CMK (cell line): ENCODE data around the gene KCNIP4.
A peak's percentile ranks its signal among the peaks of the same experiment; 100 is the strongest.

Experiments used
- DNase-seq: peaks from one replicate; pipeline ENCODE4 v3.0.0-alpha.2; 2010; ENCODE audit warnings: low read depth

The KCNIP4 gene

DNA sequence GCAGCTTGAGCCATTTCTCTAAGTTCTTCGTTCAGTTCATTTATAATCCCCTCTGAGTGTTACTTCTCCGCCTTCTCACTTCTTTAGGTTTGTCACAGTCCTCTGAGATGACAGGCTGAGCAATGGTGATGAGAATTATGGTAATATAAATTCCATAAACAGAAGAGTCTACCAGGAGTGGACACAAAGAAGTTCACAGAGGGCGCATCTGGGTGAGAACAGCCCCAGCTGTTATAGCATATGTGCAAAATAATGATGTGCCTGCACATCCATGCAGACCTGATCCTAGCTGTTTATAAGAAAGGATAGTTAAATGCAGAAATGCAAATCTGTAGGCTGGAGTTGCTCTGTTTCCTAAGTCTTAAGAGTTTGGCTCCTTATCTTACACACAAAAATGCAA lies 377.5 kb downstream of the KCNIP4 start:
- DNase-seq = no peak

DNA sequence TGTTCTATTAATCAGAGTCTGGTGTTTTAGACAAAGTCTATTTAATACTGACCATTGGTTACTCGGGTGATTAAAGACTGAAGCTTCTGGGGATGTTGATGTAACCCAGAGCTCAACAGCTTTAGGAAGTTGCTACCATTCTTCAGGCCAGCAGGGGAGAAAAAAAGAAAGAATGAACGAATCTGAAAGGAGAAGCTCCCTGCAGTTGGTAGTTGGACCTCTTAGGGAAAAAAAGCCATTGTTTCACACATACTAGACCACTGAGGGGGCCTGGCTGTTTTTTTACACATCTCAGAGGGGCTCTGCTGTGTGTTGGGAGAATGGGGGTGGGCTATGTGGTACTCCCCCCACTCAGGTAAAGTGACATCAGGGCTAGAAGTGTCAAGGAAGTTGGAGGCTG lies 378.9 kb downstream of the KCNIP4 start:
- no peak for DNase-seq

DNA sequence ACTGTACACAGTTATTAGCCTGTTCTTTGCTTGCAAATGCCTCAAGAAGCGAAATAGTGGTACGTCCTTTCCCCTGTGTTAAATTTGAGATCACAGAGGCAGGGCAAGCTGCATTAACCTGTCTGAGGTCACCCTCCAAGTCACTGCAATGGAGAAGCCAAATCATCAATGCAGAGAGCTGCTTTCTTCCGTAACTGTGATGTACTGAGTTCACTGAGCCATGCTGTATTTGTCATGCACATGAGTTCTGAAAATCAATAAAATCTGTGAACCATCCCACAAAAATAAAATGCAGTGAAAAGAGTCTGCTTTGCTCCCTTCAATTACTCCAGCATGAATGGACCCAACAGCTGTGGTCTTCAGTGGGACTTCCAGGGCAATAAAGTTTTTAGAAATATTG lies 393.5 kb downstream of the KCNIP4 start:
- DNase-seq = no peak

DNA sequence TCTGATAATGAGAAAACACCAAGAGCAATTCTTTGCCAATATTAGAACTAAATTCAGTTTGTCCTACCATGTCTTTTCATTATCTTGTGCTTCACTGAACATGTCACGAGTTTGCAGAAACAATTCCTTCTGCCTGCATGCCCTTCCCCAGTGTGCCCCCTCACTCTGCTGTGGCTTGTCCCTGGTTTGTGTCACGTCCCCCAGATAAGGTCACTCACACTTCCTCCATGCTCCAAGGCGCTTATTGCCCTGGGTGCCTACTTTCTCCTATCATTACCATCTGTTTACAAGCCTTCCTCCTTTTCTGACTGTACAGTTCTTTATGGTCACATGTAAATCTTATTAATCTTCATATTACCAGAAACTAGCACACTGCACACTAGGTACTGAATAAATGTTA lies 394.1 kb downstream of the KCNIP4 start:
- DNase-seq = peak; percentile 40

DNA sequence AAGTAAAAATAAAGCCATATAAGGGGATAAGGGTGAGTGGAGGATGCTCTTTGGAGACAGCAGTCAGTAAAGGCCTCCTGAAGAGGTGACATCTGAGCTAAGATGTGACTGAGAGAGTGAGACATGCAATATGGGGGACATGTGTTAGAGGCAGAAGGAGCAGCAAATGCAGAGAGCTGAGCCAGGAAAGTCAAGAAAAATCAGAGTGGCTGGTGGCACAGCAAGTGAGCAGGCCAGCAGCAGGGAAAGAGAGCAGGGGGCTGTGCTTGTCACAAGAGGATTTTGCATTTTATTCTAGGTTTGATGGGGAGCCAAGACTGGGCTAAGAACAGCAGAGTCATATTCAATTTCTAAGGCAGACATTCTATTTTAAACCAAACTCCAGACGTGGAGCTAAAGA lies 394.5 kb downstream of the KCNIP4 start:
- DNase-seq = no peak

DNA sequence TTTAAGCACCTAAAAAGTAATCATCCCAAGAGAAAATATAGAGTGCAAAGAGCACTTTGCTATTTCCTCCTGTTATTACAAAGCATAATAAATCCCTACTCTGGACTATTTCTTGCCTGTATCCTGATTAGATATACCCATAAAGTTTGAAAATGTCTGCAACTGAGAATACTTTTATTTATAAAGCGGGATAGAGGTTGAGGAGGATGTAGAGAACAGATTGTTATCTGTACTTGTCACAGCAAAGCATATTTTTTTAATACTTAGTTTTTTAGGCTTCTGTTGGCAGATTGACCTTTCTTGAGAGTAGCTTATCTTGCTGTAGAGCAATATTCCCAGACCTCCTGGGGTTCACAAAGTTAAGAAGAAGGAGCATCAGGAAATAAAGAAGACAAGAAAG lies 396.1 kb downstream of the KCNIP4 start:
- DNase-seq = no peak

DNA sequence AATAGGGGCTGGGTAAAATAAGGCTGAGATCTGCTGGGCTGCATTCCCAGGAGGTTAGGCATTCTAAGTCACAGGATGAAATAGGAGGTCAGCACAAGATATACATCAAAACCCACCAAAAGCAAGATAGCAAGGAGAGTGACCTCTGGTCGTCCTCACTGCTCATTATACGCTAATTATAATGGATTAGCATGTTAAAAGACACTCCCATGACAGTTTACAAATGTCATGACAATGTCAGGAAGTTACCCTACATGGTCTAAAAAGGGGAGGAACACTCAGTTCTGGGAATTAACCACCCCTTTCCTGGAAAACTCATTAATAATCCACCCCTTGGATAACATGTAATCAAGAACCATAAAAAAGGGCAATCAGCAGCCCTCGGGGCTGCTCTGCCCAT lies 403.6 kb downstream of the KCNIP4 start:
- DNase-seq = no peak

DNA sequence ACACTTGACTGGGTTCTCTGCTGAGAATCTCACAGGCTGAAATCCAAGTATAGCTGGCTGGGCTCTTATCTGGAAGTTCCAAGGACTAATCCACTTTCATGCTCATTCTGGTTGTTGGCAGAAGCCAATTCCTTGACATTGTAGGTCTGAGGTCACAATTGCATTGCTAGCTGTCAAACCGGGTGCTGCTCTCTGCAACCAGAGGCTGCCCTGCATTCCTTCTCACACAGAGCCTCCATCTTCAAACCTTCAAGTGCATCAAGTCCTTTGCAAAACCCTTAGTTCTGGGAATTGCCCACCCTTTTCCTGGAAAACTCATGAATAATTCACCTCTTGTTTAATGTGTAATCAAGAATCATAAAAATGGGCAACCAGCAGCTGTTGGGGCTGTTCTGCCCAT lies 404.2 kb downstream of the KCNIP4 start:
- DNase-seq = no peak

DNA sequence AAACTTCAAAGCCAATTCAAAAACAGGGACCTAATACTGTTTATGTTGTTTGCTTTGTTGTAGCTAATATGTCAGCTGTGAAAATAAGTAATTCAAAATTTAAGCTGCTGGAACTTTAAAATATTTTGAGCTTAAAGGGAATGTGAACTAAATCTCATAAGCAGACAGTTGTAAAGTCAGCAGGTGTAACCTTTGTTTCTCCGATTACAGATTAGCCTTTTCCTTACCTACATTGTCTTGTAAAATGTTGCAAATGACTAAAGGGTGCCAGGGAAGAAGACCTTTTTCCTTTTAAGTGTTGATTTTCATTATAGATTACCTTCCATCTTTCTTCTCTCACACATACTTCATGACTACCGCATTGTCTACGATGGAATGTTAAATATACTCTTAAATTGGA lies 405.1 kb downstream of the KCNIP4 start:
- no peak for DNase-seq

DNA sequence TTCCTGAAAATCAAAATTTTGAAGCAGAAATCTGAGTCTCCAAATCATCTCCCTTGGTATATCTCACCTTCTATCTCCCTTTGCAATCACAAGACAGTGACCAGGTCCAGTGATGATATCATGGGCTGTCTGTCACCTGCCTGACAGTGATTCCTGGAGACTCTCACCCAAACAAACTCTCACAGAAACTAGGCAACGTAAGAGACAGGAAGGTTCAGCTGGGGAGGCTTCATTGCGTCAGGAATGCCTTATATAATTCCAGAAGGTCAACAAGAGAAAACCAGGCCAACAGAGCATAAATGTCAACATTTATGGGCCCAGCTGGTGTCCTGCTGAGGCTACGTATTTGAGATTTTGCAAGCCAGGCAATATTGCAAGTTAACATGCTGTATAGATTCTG lies 412.7 kb downstream of the KCNIP4 start:
- DNase-seq = no peak

DNA sequence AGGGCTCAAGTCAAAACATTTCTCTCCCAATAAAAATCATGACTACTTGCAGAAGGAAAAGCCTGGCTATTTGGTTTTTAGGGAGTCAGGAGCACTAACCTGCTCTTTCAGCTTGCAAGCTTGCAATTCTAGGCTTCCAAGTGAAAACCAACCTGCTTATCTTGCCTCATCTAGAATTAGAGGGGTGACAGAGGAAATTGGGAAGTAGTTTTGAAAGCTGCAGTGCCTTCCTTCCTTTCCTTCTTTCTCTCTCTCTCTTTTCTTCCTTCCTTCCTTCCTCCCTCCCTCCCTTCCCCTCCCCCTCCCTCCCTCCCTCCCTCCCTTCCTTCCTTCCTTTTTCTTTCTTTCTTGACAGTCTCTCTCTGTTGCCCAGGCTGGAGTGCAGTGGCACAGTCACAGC lies 417.5 kb downstream of the KCNIP4 start:
- DNase-seq = no peak

DNA sequence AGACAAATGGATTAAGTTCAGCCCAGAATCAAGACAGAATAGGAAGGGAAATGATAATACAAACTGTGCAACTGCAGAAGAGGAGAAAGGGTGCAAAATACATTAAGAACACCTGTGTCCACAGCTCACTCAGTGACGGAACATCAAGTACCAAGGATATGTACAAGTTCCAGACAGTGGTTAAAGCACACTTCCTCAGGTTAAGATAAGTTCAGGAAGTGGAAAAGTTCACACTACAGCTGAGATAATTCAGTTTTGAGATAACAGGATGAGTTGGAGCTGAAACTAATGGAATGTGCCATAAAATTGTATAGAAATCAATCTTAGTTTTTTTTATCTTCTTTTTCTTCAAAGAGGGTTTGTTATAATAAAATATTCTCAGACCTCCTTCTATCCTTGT lies 419.4 kb downstream of the KCNIP4 start:
- no peak for DNase-seq

DNA sequence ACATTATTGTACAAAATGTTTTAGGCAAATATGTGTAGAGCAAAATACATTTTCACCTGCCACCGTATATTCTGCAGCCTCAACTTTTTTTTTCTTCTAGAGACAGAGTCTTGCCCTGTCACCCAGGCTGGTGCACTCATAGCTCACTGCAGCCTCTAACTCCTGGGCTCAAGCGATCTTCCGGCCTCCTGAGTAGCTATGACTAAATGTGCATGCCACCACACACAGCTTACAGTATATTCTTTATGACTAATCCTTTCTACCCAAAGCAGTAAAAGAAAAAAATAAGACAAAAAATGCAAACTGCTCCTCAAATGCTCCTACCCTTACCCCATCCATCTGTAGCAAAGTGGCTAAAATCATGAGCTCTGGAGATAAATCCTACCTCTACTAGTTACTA lies 426.3 kb downstream of the KCNIP4 start:
- no peak for DNase-seq

DNA sequence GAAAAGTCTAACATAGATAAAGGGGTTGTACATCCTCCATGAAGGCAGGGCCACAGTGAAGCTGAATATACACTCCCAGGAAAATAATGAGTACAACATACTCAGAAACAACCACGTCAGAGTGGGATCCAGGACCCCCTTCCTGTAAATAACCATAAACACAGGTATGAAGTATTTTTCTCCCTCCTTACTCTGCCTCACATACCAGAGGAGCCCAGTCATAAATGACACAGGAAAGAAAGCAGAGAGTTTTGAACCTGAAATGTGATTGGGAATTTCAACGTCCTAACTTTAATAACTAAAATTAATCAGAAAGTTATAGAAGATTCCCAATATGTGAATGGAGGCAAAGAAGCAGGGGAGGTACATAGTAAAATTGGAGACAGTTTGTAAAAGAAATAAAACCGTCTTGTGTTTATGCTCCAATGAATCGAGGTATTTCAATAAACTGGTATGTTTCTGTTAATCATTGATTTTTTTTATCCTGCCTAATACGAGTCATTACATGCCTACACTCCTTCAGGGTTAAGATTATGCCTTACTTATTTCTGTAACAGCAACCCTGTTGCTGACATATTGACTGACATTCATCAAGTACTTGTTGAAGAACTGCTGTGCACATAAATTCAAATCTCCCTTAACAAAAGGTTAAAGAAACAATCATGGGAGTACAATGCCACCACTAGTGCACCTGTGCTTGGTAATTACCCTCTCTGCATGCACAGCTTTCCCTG lies 431.3 kb downstream of the KCNIP4 start:
- no peak for DNase-seq

DNA sequence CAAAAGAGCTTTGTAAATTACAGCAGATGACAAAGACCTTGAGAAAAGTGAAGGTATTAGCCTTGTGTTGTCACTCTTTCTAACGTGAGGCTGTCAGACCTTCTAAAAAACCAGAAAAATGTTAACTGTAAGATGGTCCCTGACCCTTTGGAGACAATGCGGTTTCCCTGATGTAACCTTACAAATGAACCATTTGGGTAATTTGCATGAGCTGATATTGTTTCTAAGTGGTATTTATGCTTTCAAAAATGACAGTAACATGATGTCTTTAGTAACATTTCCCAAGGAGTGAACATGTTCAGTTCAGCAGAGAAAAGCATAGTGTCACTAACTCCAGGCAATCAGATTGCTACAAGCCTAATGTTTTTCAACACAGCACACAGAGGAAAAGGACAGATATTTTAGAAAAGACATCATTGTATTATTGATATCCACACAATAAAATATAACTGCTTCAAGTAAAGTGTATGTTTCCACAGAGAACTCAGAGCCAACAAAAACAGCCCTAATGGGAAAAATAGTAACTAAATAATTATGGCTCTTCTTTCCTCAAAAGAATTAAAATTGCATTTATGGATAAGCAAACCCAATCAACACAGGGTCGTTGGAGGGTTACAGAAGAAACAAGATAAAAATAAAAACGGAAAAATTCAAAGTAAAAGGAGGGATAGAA lies 434.4 kb downstream of the KCNIP4 start:
- DNase-seq = no peak

DNA sequence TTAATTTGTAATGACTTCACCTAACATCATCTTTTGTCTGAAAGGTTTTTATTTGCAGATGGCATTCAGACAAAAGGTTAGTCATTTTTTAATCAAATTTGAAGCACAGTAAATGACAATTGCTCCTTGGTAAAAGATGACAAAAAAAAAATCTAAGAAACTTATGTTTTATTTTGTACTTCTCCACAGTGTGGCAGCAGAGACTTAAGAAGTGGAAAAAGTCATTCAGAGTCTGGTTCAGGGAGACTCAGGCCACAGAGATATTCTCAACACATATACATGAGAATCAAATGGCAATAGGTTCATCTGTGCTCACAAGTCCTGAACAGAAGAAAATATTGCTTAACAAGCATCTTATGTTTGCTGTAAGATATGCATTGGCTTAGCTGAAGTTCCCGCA lies 436.2 kb downstream of the KCNIP4 start:
- DNase-seq = peak; percentile 4

DNA sequence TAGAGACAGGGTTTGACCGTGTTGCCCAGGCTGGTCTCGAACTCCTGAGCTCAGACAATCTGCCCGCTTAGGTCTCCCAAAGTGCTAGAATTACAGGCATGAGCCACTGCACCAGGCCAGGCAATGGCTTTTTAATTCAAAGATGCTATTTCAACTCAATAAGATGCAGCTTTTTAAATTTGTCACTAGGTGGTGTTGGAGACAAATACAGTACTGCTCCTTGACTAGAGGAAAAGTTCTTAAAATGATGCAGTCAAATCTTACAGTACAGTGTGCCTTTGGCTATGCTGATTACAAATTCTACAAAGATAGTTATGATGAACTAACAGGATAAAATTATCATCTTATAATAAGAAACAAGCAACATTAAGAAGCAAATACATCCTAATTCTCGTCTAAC lies 441.1 kb downstream of the KCNIP4 start:
- DNase-seq = no peak

DNA sequence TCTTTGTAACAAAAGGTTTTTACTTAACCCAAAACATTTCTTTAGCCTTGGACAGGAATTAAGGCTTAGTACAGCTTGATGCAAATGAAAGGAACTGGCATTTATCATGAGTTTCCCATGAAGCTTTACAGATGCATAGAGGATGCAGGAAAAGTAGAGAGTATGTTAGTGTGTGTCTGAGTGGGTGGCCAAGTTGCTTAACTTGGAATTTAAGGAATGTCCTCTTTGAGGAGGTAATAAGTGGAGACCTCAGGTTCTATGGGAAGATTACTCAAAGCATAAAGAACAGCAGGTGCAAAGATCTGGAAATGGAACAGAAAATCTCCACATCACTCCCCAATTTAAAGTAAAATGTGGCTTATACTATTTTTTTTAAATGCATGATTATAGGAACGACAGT lies 457.9 kb downstream of the KCNIP4 start:
- no peak for DNase-seq

DNA sequence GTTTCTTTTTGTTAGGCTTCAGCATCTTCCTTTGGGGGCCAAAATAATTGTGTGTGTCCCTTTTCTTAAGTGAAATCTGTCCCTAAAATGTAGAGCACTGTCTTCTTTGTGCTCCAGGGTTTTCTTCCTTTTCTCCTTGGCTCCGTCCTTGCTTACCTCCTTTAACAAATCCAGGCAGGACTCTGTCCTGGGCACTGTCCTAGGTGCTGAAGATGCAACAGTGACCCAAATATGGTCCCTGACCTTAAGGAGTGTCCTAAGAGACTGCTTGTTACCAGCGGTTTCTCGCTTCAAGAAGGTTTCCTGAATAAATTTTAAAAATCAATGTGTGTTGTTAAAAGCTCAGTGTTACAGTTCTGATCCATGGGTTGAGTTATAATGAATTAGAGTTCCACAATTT lies 471.8 kb downstream of the KCNIP4 start:
- DNase-seq = no peak

DNA sequence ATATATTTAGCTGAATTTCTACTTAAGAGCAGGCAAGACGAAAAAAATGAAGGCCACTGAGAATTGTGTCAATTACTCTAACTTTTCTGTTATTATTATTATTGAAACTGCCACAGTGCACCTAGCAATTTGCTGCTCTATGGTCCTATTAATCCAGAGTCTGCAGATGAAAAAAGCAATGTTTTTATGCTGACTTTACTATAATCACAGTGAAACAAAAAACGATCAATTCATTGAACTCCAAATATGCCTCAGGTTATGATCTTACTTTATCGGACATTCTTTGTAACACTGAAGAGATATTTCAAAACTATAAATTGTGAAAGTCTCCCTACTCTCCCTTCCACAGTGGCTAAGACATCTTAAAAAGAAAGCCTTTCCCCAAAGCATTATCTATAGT lies 474.4 kb downstream of the KCNIP4 start:
- DNase-seq = no peak

DNA sequence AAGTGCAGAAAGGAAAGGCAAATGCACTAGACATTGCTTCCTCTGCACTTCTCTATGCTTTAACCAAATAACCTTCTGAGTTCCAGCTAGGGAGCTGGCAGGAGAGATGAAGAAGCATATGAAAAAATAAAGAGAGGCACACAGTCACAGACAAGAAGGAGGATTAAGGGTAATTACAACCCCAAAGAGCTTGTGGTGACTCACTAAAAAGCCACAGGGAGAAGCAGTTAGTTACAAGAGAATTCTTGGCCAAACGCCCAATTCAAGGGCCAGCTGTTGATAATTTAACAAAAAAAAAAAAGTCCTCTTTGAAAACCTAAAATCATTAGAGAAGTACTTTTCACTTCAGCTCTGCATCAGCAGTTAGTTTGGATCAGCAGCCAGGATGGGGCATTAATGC lies 478.0 kb downstream of the KCNIP4 start:
- no peak for DNase-seq

DNA sequence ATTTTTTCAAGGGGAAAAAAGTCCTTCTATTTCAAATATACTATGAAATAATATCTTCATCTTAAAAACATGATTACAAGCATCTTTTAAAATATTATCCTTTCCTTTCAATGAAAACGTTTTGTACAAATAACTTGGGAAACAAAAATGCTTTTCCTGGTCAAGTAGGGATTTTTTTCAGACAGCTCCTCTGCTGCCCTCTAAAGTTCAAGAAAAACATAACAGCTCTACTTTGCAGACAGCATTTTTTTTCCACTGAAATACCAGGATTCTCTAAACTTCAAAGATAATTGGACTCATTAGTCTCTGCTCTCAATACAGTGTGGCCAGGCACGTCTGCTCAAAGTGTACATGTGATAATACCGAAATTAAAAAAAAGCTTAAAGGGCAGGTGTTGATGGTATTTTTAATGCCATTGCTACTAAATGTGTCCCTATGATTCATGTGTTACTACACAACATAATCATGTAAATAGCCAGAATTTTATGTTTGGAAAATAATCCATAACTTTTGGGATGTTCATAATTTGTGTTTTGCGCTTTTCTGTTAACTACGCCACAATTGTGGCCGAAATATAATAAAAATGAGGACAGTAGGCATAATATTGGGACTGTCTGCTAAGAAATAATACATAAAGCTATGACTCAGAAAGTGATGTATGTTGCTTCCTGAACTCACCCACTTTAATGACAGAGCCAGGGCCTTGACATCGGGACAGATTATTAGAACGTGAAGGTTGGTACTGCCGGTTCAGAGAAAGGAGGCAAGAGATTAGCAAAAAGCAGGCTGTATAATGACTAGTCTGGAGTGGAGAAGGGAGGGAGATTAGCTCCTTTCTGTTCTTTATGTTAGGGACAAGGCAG lies 478.9 kb downstream of the KCNIP4 start:
- no peak for DNase-seq

DNA sequence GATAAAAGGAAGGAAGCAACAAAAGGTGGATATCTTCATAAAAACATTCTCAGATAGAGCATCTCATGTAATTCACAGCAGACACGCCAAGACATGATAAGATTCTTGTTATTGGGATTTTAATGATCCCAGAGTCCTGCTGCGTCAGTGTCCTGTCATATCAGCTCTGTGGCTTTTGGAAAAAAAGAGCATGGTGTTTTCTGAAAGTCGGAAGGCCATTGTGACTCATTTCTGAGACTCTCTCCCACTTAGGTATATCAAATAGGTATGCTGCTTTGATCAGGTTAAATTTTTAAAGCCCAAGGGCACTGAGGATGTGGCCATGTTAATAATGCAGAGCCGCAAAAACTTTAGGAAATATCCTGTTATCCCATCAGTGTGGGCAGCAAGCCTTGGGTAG lies 481.0 kb downstream of the KCNIP4 start:
- DNase-seq = no peak
